ENCODE measurements around the gene ODAD4. TPM values are rescaled to one million over a fixed set of nuclear protein-coding genes. Genes with fewer than 3 reads are reported as not detected.
A peak's percentile ranks its signal among the peaks of the same experiment; 100 is the strongest.

Gene ODAD4
- total RNA-seq, 1 donor from 2014 or later, result 0.48 TPM

GRCh38 chr17:41941168-41941567 lies 10.8 kb downstream of the ODAD4 start:
- DNase-seq (ENCODE audit: low spot score), result no peak

GRCh38 chr17:41942626-41943373 lies 12.4 kb downstream of the ODAD4 start:
- DNase-seq (ENCODE audit: low spot score), result no peak

GRCh38 chr17:41943492-41943891 lies 13.1 kb downstream of the ODAD4 start:
- DNase-seq (ENCODE audit: low spot score), result no peak

GRCh38 chr17:41944943-41945342 lies 14.5 kb downstream of the ODAD4 start:
- no peak for DNase-seq (ENCODE audit: low spot score)

GRCh38 chr17:41948762-41949460 lies 18.5 kb downstream of the ODAD4 start:
- DNase-seq (ENCODE audit: low spot score), result no peak

GRCh38 chr17:41956522-41956921 lies 26.1 kb downstream of the ODAD4 start:
- no peak for DNase-seq (ENCODE audit: low spot score)

GRCh38 chr17:41957031-41957868 lies 26.8 kb downstream of the ODAD4 start:
- DNase-seq (ENCODE audit: low spot score), result no peak

- no peak for DNase-seq (ENCODE audit: low spot score)
Observed at GRCh38 chr17:41957869-41958439, 27.5 kb downstream of the ODAD4 start.

GRCh38 chr17:41959030-41959335 lies 28.6 kb downstream of the ODAD4 start:
- no peak for DNase-seq (ENCODE audit: low spot score)

GRCh38 chr17:41959336-41960095 lies 29.1 kb downstream of the ODAD4 start:
- DNase-seq (ENCODE audit: low spot score), result no peak

GRCh38 chr17:41962111-41962510 lies 31.7 kb downstream of the ODAD4 start:
- DNase-seq (ENCODE audit: low spot score), result no peak

GRCh38 chr17:41962768-41963434 lies 32.5 kb downstream of the ODAD4 start:
- no peak for DNase-seq (ENCODE audit: low spot score)

- DNase-seq (ENCODE audit: low spot score), result no peak
Observed at GRCh38 chr17:41965694-41966462, 35.5 kb downstream of the ODAD4 start.

- peak; percentile 98 for DNase-seq (ENCODE audit: low spot score)
Observed at GRCh38 chr17:41966463-41967140, 36.2 kb downstream of the ODAD4 start, which contains the start of gene CNP. Gene CNP (plus strand): TSS chr17:41966795. CDS start chr17:41966885, 90 bp downstream.

- DNase-seq (ENCODE audit: low spot score), result no peak
Observed at GRCh38 chr17:41967141-41967920, 36.9 kb downstream of the ODAD4 start.

- no peak for DNase-seq (ENCODE audit: low spot score)
Observed at GRCh38 chr17:41967921-41968578, 37.6 kb downstream of the ODAD4 start.

- DNase-seq (ENCODE audit: low spot score), result no peak
Observed at GRCh38 chr17:41968676-41969075, 38.3 kb downstream of the ODAD4 start.

Data from mesenteric fat pad (tissue), 1 donor.